Retinal pigment epithelial cell (primary cell): ENCODE measurements around the gene MMEL1.

Source experiments
- DNase-seq: peaks from one replicate; pipeline ENCODE4 v3.0.0-alpha.2; 2010; ENCODE audit warnings: low read depth
- H3K4me3 ChIP-seq: 2 replicates; pipeline ENCODE4 v1.5.1; 2011; ENCODE audit warnings: mild to moderate bottlenecking, low read length, control low read depth, moderate library complexity
- CTCF ChIP-seq: conservative IDR thresholded peaks from 2 replicates; pipeline ENCODE4 v1.5.1; 2011; ENCODE audit warnings: low read depth, low read length, control low read depth, inconsistent platforms

Gene MMEL1

DNA sequence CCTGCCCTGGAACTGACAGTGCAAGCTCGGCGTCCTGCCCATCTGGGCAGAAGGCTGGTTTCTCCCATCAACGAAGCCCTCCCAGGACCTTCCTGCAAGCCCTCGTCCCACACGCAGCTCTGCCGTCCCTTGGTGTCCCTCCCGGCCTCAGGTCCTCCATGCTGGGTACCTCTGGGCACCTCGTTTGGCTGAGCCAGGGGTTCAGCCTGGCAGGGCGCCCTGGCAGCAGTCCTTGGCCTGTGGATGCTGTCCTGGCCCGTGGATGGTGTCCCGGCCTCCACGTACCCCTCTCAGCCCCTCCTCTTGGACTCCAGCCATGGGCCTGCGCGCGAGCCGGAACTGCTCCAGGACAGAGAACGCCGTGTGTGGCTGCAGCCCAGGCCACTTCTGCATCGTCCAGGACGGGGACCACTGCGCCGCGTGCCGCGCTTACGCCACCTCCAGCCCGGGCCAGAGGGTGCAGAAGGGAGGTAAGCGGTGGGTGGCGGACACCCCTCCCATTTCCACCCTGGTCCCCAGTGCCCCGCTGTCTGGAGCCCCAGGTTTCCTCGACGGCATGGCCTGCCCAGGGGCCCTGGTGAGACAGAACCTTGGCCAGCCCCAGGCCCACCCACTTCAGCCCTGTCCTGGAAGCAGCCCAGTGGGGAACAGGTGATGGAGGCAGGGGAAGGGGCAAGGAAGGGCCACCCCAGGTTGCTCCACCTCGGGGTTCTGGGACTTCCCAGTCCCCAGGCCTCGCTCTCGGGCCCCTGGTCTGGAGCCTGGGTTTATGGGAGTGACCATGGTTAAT lies 73.1 kb downstream of the MMEL1 start:
- no peak overlapping the region for H3K4me3 ChIP-seq
- no peak for DNase-seq
- TF ChIP-seq CTCF, result no peak

DNA sequence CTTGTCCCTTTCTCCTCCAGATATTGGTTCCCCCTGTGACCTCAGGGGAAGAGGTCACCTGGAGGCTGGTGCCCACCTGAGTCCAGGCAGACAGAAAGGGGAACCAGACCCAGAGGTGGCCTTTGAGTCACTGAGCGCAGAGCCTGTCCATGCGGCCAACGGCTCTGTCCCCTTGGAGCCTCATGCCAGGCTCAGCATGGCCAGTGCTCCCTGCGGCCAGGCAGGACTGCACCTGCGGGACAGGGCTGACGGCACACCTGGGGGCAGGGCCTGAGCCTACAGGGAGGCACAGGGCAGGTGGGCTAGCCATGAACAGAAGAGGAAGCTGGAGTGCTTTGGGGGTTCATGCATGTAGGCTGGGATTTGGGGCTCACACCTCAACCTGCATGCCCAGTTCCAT lies 74.0 kb downstream of the MMEL1 start:
- H3K4me3 ChIP-seq, result no peak overlapping the region
- no peak for TF ChIP-seq CTCF
- no peak for DNase-seq

DNA sequence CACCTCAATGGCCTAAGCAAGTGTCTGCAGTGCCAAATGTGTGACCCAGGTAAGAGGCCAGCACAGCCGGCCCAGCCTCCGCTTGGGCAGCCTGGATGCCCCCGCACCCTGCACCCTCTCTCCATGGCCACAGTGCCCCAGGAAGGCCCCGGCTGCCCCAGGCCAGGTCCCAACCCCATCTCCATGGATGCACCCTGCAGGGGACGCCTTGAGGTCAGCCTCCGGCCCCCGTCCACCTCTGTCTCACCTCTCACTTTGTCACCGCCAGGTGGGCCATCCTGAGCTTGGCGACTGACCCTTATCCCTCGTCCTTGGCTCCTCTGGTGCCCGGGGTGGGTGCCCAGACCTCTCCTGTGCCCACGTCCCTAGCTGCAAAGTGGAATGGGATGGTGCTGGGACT lies 74.4 kb downstream of the MMEL1 start:
- H3K4me3 ChIP-seq, result no peak overlapping the region
- TF ChIP-seq CTCF, result no peak
- DNase-seq, result no peak

- no peak for TF ChIP-seq CTCF
- no peak for DNase-seq
- peak overlapping the region; percentile 50 for H3K4me3 ChIP-seq
These were observed 75.1 kb downstream of the MMEL1 start for GRCh38 chr1:2557482-2558400.

DNA sequence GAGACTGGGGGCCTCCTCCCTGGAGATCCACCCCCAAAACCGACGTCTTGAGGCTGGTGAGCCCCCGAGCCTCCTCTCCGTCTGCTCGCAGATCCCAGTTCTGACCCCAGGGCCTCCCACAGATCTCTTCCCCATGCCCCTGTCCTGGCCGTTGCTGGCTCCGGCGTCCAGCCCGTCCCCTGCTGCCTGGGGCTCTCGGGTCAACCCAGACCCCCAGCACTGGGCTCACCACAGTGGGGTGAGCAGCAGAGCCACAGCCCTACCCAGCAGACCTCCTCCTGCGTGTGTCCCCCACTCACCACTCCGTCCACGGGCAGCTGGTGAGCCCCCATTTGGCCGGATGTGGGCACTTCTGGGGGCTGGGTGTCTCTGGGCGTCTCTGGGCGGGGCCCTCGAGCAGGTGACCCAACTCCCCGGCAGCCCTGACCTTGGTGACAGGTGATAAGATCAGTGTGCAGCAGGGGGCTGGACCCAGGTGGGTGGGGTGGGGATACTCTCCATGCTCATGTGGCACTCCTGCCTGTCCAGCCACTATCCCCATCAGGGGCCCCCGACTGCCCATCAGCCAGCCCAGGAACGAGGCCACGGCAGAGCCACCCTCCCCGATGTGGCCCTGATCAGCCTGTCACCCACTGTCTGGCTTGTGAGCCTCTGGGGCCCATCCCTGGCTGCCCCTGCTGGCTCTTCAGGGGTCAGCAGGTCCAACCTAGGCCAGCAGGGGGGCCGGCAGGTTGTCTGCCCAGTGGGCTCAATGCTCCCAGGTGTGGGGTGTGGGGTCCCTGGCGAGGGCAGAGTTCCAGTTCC lies 75.9 kb downstream of the MMEL1 start:
- peak overlapping the region; percentile 50 for H3K4me3 ChIP-seq
- DNase-seq, result no peak
- TF ChIP-seq CTCF, result peak; percentile 6

- no peak for DNase-seq
- TF ChIP-seq CTCF, result peak; percentile 3
- H3K4me3 ChIP-seq, result peak within 1 kb of the TSS; percentile 50
These were observed 76.5 kb downstream of the MMEL1 start, which contains the start of gene TNFRSF14 for GRCh38 chr1:2556277-2556677. Gene TNFRSF14, plus strand, starts transcription at chr1:2556371. Its CDS starts 294 bp downstream, at chr1:2556665.
